K562 (cell line): ENCODE measurements around the gene ZEB2. TPM values are rescaled to one million over a fixed set of nuclear protein-coding genes. Genes with fewer than 3 reads are reported as not detected.

ENCODE experiments used
- ATF1 ChIP-seq, 2 experiments: fragments of 450-650 bp in 1 of 2; IDR thresholded peaks; 2 replicates each; pipeline ENCODE4 v1.6.1; 2016; ENCODE audit warnings: missing compliant biosample characterization in 1 of 2, missing genetic modification characterization in 1 of 2
- BHLHE40 ChIP-seq: IDR thresholded peaks from 2 replicates; pipeline ENCODE4 v1.6.1; 2011; ENCODE audit warnings: low read length, improper control_type of control experiment
- BRD9 ChIP-seq: fragments of 450-650 bp; IDR thresholded peaks from 2 replicates; pipeline ENCODE4 v1.6.1; 2018; ENCODE audit warnings: low read depth; ENCODE audit not compliant: partially characterized antibody
- FIP1L1 ChIP-seq: fragments of 200-400 bp; formaldehyde crosslinking; IDR thresholded peaks from 2 replicates; pipeline ENCODE4 v1.6.1; 2018; ENCODE audit warnings: mild to moderate bottlenecking, low read depth, low read length; ENCODE audit not compliant: poor library complexity, severe bottlenecking
- FOXK1 ChIP-seq: sonication (generic); formaldehyde crosslinking; IDR thresholded peaks from 2 replicates; pipeline ENCODE4 v1.8.0; 2022; ENCODE audit warnings: missing genetic modification reagents, mild to moderate bottlenecking, borderline replicate concordance
- HDAC1 ChIP-seq, 2 experiments: fragments of 450-650 bp; IDR thresholded peaks; 2 replicates each; pipeline ENCODE4 v1.6.1; 2016 to 2017; ENCODE audit warnings: inconsistent platforms in 1 of 2, mild to moderate bottlenecking in 1 of 2, moderate library complexity in 1 of 2
- IFI16 ChIP-seq: fragments of 250-450 bp; sonication (Bioruptor Pico); IDR thresholded peaks from 2 replicates; pipeline ENCODE4 v2.1.2; 2022; ENCODE audit warnings: mild to moderate bottlenecking, inconsistent platforms
- LARP7 ChIP-seq: fragments of 450-650 bp; IDR thresholded peaks from 2 replicates; pipeline ENCODE4 v1.6.1; 2016
- MYBL2 ChIP-seq, 2 experiments: fragments of 450-650 bp in 1 of 2; sonication (generic) in 1 of 2; formaldehyde crosslinking in 1 of 2; IDR thresholded peaks; 2 replicates each; pipeline versions ENCODE4 v1.6.1 to v1.8.1; 2017 to 2022; ENCODE audit warnings: borderline replicate concordance in 1 of 2, inconsistent platforms in 1 of 2, low read depth in 1 of 2, mild to moderate bottlenecking in 1 of 2, missing genetic modification reagents in 1 of 2, moderate library complexity in 1 of 2
- POLR3A ChIP-seq: IDR thresholded peaks from 2 replicates; pipeline ENCODE4 v1.6.1; 2011; ENCODE audit warnings: borderline replicate concordance, mild to moderate bottlenecking, moderate library complexity; ENCODE audit not compliant: insufficient read length, insufficient read depth; ENCODE audit errors: extremely low read depth
- SAFB ChIP-seq: fragments of 200-400 bp; formaldehyde crosslinking; IDR thresholded peaks from 2 replicates; pipeline ENCODE4 v1.6.1; 2017; ENCODE audit warnings: low read depth, low read length, borderline replicate concordance
- TEAD4 ChIP-seq, 2 experiments: sonication (generic) in 1 of 2; formaldehyde crosslinking in 1 of 2; IDR thresholded peaks; 2 replicates each; pipeline versions ENCODE4 v1.6.1 to v1.8.0; 2012 to 2022; ENCODE audit warnings: borderline replicate concordance in 1 of 2, inconsistent platforms in 1 of 2, low read length in 1 of 2, mild to moderate bottlenecking in 1 of 2, missing genetic modification reagents in 1 of 2
- ZBED1 ChIP-seq: IDR thresholded peaks from 2 replicates; pipeline ENCODE4 v1.6.1; 2014
- ZC3H8 ChIP-seq: fragments of 450-650 bp; IDR thresholded peaks from 2 replicates; pipeline ENCODE4 v1.6.1; 2017
- ZNF274 ChIP-seq: IDR thresholded peaks from 2 replicates; pipeline ENCODE4 v1.6.1; 2011; ENCODE audit warnings: low read depth, mild to moderate bottlenecking, low read length, moderate library complexity, borderline replicate concordance
- polyA plus RNA-seq, 8 experiments: library from polyadenylated mRNA; depleted of rRNA in 4 of 8; stranded (reverse) in 5 of 8; unstranded in 3 of 8; fragments of >200 nt; fragmentation: Nextera tagmentation in 2 of 8; fragmentation: Illumina TruSeq in 1 of 8; extraction: Ambion mirVana in 2 of 8; extraction: Trizol in 1 of 8; gene quantifications; 2 replicates each; pipeline versions ENCODE4 v1.2.1 to v1.2.3, GENCODE V29; 2011 to 2014; ENCODE audit warnings: inconsistent platforms in 1 of 8, missing spikeins in 1 of 8
- total RNA-seq, 7 experiments: library from RNA; depleted of rRNA in 6 of 7; stranded (reverse); fragments of >200 nt in 6 of 7; fragmentation: Illumina TruSeq in 2 of 7; extraction: Trizol in 2 of 7; gene quantifications; 2 replicates each; pipeline versions ENCODE4 v1.2.1 to v1.2.3, GENCODE V29; 2011 to 2021; ENCODE audit warnings: low replicate concordance in 1 of 7
- TF ChIP-seq, protein P1 (sequence below), 2 experiments: fragments of 450-650 bp in 1 of 2; sonication (generic) in 1 of 2; formaldehyde crosslinking in 1 of 2; IDR thresholded peaks in 1 of 2; conservative IDR thresholded peaks in 1 of 2; 2 replicates each; pipeline versions ENCODE4 v1.6.1 to v1.8.1; 2016 to 2023; ENCODE audit warnings: mild to moderate bottlenecking in 2 of 2, moderate library complexity in 2 of 2, inconsistent platforms in 1 of 2, missing genetic modification reagents in 1 of 2
- TF ChIP-seq, protein P2 (sequence below): fragments of 450-650 bp; conservative IDR thresholded peaks from 2 replicates; pipeline ENCODE4 v1.6.1; 2016; ENCODE audit warnings: missing genetic modification characterization, low read depth, mild to moderate bottlenecking, control low read depth, missing compliant biosample characterization
- TF ChIP-seq, protein P3 (sequence below), 2 experiments: fragments of 450-650 bp in 1 of 2; sonication (generic) in 1 of 2; formaldehyde crosslinking; conservative IDR thresholded peaks; 2 replicates each; pipeline versions ENCODE4 v1.4.0 to v1.8.1; 2020 to 2022; ENCODE audit warnings: mild to moderate bottlenecking in 1 of 2, missing genetic modification reagents in 1 of 2
- TF ChIP-seq, protein P4 (sequence below): fragments of 450-650 bp; IDR thresholded peaks from 2 replicates; pipeline ENCODE4 v1.6.1; 2017; ENCODE audit warnings: antibody characterized with exemption, mild to moderate bottlenecking

ZEB2 gene
- total and polyA plus RNA-seq, 9 of the 15 experiments (the other 6 are each of a cell fraction or from before 2014, with no cell fraction given), result 15.1 to 113 (median 72.3) TPM

- TF ChIP-seq FIP1L1 (peak; percentile 59), ZNF274 (no peak), TEAD4 (IDR thresholded peaks at IDR 0.05; ENCODE audit: low read length) (peak; percentile 47; the same call in 1 of the 2 replicates), TEAD4 (CRISPR knock-in tag; IDR thresholded peaks at IDR 0.05; ENCODE audit: borderline replicate concordance) (no peak), IFI16 (CRISPR knock-in tag) (no peak), LARP7 (no peak), BRD9 (peak; percentile 23), SAFB (0 out of 2 replicates have a peak, but pooled peaks have one; percentile 16), POLR3A (no peak), FOXK1 (CRISPR knock-in tag) (no peak), BHLHE40 (no peak), MYBL2 (IDR thresholded peaks at IDR 0.05; ENCODE audit: low read depth) (no peak), MYBL2 (CRISPR knock-in tag; IDR thresholded peaks at IDR 0.05; ENCODE audit: borderline replicate concordance) (no peak), HDAC1 (IDR thresholded peaks at IDR 0.05) (peak in 1 of 2 experiments; percentile 48; a peak in 1 of 4 replicates), ATF1 (CRISPR knock-in tag; IDR thresholded peaks at IDR 0.05) (no peak), ATF1 (tag; IDR thresholded peaks at IDR 0.05) (peak; percentile 30), ZBED1 (no peak), ZC3H8 (no peak)
- TF ChIP-seq, protein P1, sequence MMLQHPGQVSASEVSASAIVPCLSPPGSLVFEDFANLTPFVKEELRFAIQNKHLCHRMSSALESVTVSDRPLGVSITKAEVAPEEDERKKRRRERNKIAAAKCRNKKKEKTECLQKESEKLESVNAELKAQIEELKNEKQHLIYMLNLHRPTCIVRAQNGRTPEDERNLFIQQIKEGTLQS (IDR thresholded peaks at IDR 0.05), result no peak
- TF ChIP-seq, protein P1 (CRISPR knock-in tag; conservative IDR thresholded peaks at IDR 0.05), result no peak
- TF ChIP-seq, protein P2, sequence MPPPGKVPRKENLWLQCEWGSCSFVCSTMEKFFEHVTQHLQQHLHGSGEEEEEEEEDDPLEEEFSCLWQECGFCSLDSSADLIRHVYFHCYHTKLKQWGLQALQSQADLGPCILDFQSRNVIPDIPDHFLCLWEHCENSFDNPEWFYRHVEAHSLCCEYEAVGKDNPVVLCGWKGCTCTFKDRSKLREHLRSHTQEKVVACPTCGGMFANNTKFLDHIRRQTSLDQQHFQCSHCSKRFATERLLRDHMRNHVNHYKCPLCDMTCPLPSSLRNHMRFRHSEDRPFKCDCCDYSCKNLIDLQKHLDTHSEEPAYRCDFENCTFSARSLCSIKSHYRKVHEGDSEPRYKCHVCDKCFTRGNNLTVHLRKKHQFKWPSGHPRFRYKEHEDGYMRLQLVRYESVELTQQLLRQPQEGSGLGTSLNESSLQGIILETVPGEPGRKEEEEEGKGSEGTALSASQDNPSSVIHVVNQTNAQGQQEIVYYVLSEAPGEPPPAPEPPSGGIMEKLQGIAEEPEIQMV (tag), result no peak
- TF ChIP-seq, protein P3, sequence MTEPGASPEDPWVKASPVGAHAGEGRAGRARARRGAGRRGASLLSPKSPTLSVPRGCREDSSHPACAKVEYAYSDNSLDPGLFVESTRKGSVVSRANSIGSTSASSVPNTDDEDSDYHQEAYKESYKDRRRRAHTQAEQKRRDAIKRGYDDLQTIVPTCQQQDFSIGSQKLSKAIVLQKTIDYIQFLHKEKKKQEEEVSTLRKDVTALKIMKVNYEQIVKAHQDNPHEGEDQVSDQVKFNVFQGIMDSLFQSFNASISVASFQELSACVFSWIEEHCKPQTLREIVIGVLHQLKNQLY (CRISPR knock-in tag; conservative IDR thresholded peaks at IDR 0.05), result no peak
- TF ChIP-seq, protein P4, sequence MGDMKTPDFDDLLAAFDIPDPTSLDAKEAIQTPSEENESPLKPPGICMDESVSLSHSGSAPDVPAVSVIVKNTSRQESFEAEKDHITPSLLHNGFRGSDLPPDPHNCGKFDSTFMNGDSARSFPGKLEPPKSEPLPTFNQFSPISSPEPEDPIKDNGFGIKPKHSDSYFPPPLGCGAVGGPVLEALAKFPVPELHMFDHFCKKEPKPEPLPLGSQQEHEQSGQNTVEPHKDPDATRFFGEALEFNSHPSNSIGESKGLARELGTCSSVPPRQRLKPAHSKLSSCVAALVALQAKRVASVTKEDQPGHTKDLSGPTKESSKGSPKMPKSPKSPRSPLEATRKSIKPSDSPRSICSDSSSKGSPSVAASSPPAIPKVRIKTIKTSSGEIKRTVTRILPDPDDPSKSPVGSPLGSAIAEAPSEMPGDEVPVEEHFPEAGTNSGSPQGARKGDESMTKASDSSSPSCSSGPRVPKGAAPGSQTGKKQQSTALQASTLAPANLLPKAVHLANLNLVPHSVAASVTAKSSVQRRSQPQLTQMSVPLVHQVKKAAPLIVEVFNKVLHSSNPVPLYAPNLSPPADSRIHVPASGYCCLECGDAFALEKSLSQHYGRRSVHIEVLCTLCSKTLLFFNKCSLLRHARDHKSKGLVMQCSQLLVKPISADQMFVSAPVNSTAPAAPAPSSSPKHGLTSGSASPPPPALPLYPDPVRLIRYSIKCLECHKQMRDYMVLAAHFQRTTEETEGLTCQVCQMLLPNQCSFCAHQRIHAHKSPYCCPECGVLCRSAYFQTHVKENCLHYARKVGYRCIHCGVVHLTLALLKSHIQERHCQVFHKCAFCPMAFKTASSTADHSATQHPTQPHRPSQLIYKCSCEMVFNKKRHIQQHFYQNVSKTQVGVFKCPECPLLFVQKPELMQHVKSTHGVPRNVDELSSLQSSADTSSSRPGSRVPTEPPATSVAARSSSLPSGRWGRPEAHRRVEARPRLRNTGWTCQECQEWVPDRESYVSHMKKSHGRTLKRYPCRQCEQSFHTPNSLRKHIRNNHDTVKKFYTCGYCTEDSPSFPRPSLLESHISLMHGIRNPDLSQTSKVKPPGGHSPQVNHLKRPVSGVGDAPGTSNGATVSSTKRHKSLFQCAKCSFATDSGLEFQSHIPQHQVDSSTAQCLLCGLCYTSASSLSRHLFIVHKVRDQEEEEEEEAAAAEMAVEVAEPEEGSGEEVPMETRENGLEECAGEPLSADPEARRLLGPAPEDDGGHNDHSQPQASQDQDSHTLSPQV, result peak; percentile 40; the same call in 1 of the 2 replicates
These were observed 4.1 kb downstream of the ZEB2 start (continued) for GRCh38 chr2:144515696-144516410.
